DND-41 (cell line): ENCODE measurements around the gene CPPED1.

Experiments
- EZH2 ChIP-seq: IDR thresholded peaks from 3 replicates; pipeline ENCODE4 v1.6.1; 2012; ENCODE audit warnings: borderline replicate concordance, low read depth, mild to moderate bottlenecking, moderate library complexity, low read length, inconsistent platforms; ENCODE audit not compliant: severe bottlenecking
- TF ChIP-seq, protein P1 (sequence below): IDR thresholded peaks from 2 replicates; pipeline ENCODE4 v1.5.1; 2012; ENCODE audit warnings: borderline replicate concordance, low read length, moderate library complexity, mild to moderate bottlenecking; ENCODE audit not compliant: poor library complexity, severe bottlenecking; ENCODE audit errors: extremely low read depth

DNA sequence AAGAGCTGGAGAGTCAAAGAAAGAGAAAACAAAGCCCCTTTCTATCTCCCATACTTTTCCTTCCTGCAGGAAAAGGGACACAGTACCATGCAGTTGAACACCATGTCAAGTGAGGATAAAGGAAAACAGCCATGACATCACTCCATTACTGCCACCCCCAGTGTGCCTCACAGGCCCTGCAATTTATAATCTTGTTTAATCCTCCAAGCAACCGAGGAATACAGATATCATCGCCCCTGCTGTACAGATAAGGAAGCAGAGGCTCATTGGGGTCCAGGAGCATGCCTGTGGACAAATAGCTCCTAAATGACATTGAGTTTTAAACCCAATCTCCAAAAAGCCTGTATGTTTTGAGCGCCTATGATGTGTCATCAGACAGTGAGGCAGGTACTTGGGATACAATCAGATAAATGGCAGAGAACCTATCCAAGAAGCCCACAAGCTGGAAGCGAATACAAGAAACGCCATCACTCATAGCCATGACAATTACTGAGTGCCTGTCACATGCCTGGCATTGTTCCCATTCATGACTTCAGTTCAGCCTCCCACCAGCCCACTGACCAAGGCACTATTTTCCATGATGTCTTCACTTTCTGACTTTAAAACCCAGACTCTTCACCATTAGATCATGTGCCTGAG lies 45.5 kb downstream of the CPPED1 start:
- TF ChIP-seq, protein P1, sequence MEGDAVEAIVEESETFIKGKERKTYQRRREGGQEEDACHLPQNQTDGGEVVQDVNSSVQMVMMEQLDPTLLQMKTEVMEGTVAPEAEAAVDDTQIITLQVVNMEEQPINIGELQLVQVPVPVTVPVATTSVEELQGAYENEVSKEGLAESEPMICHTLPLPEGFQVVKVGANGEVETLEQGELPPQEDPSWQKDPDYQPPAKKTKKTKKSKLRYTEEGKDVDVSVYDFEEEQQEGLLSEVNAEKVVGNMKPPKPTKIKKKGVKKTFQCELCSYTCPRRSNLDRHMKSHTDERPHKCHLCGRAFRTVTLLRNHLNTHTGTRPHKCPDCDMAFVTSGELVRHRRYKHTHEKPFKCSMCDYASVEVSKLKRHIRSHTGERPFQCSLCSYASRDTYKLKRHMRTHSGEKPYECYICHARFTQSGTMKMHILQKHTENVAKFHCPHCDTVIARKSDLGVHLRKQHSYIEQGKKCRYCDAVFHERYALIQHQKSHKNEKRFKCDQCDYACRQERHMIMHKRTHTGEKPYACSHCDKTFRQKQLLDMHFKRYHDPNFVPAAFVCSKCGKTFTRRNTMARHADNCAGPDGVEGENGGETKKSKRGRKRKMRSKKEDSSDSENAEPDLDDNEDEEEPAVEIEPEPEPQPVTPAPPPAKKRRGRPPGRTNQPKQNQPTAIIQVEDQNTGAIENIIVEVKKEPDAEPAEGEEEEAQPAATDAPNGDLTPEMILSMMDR, result no peak
- no peak for TF ChIP-seq EZH2
